Measurements from ENCODE around the gene IL31.

IL31 gene

DNA sequence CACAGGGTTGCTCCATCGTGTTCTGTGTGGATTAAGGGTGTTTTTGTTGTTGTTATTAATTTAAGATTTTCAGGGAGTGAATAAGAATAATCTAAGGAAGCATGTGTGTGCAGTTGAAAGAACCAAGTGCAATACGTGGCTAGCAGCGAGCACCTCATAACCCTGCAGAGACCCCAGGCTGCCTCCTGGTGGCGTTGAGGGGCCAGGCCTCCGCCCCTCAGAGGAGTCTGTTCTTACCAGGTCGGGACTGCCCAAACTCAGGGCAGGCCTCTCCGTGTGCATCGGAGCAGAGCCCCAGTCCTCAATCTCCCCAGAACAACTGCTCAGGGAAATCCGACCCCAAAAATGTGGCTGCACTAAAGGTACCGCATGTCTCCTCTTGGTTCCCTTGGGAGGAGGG lies 36.8 kb downstream of the IL31 start:
- DNase-seq (ENCODE audit: extremely low spot score) = no peak
- POLR2A ChIA-PET = no interaction called here
- TF ChIP-seq, protein P1, sequence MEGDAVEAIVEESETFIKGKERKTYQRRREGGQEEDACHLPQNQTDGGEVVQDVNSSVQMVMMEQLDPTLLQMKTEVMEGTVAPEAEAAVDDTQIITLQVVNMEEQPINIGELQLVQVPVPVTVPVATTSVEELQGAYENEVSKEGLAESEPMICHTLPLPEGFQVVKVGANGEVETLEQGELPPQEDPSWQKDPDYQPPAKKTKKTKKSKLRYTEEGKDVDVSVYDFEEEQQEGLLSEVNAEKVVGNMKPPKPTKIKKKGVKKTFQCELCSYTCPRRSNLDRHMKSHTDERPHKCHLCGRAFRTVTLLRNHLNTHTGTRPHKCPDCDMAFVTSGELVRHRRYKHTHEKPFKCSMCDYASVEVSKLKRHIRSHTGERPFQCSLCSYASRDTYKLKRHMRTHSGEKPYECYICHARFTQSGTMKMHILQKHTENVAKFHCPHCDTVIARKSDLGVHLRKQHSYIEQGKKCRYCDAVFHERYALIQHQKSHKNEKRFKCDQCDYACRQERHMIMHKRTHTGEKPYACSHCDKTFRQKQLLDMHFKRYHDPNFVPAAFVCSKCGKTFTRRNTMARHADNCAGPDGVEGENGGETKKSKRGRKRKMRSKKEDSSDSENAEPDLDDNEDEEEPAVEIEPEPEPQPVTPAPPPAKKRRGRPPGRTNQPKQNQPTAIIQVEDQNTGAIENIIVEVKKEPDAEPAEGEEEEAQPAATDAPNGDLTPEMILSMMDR (IDR thresholded peaks at IDR 0.05; ENCODE audit: control extremely low read depth, extremely low read depth, low read depth, missing control alignments) = no peak
- CTCF ChIA-PET = interaction anchor here (1.7 to 1.9 kb wide), 2 partner anchors 14 to 53 kb away, joined by 6 to 8 read pairs; no protein-coding TSS in a partner anchor

DNA sequence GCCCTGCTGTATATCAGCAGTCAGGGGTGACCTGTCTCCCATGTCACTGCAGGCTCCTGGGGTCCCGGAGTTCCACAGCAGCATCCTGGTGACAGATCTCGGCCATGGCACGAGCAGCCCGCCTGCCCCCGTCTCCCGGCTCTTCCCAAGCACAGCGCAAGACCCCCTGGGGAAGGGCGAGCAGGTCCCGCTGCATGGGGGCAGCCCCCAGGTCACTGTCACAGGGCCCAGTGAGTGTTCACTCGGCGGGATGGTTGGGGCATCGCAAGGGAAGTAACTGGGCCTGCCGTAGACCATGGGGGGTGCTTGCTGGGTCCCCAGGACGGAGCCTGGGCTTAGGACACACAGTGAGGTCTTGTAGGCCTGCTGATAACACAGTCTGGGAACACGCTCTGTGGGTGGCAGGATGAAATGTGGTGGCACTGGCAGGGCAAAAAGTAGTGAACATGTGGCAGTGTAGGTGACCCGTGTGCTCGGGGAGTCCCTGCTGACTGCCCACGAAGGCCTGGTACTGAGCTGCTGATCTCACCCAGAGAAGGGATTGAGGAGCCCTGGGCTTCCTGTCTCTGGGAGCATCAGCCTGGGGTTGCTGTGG lies 38.5 kb downstream of the IL31 start:
- ChIA-PET POLR2A (no interaction called here), CTCF (interaction anchor here (0.6 kb wide), 1 partner anchor 12 kb away, joined by 3 read pairs; no protein-coding TSS in a partner anchor)
- TF ChIP-seq, protein P1 (IDR thresholded peaks at IDR 0.05; ENCODE audit: control extremely low read depth, extremely low read depth, low read depth, missing control alignments) = no peak
- DNase-seq (ENCODE audit: extremely low spot score) = no peak

DNA sequence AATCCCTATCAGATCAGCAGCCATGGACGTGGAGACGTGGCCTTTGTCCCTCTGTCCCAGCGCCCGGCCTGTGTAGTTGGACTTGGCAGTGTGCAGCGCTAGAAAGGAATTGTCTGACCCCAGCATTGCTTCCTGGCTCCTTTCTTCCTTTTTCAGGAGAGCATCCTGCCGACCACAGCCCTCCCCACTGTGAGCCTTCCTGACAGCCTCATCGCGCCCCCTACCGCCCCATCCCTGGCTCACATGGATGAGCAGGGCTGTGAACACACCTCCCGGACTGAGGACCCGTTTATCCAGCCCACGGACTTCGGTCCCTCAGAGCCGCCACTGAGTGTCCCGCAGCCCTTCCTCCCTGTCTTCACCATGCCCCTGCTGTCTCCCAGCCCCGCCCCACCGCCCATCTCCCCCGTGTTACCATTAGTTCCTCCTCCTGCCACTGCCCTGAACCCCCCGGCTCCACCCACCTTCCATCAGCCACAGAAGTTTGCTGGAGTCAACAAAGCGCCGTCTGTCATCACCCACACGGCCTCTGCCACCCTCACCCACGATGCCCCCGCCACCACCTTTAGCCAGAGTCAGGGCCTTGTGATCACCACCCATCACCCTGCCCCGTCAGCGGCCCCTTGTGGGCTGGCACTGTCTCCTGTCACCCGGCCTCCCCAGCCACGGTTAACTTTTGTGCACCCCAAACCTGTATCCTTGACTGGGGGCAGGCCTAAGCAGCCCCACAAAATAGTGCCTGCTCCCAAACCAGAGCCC lies 40.6 kb downstream of the IL31 start:
- ChIA-PET CTCF (interaction anchor here (0.7 to 5.7 kb wide), 4 partner anchors 10 to 222 kb away, joined by 3 to 73 read pairs (median 4); no protein-coding TSS in a partner anchor), POLR2A (no interaction called here)
- TF ChIP-seq, protein P1 (IDR thresholded peaks at IDR 0.05; ENCODE audit: control extremely low read depth, extremely low read depth, low read depth, missing control alignments) = no peak
- no peak for DNase-seq (ENCODE audit: extremely low spot score)

DNA sequence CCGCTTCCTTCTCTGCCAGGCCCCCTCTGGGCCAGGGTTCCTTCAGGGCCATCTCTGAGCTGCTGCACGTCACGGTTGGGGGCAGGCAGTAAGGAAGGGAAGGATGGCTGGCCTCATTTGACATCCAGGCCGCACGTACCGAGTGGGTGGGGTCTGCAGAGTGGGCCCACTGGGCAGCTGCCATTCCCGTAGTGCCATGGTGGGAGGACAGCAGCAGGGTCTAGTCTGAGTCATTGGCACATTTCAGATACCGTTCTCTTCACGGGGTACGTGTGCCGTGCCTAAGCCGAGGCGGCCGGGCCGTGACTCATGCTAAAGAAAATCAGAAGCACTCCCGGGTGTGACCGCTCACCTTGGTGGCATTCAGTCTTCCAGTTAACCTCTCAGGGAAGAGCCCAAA lies 43.9 kb downstream of the IL31 start:
- no peak for DNase-seq (ENCODE audit: extremely low spot score)
- POLR2A ChIA-PET = no interaction called here
- CTCF ChIA-PET = interaction anchor here (1.1 to 5.7 kb wide), 7 partner anchors 41 to 225 kb away, joined by 3 to 73 read pairs (median 4); no protein-coding TSS in a partner anchor
- TF ChIP-seq, protein P1 (IDR thresholded peaks at IDR 0.05; ENCODE audit: control extremely low read depth, extremely low read depth, low read depth, missing control alignments) = no peak

DNA sequence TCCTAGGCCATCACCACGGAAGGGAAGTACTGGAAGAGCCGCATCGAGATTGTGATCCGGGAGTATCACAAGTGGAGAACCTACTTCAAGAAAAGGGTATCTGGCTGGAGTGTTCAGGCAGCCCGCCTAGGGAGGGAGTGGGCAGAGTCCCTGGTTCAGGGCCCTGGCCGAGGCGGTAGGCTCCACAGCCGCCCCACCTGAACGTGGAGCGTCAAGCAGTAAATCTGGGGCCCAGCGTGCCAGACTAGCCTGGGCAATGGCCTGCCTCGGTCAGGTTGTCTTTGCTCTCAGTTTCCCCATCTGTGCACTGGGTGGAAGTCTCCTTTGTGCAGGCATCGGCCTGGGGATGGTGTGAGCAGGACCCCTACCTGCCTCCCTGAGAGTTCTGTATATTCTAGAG lies 44.9 kb downstream of the IL31 start:
- TF ChIP-seq, protein P1 (IDR thresholded peaks at IDR 0.05; ENCODE audit: control extremely low read depth, extremely low read depth, low read depth, missing control alignments) = no peak
- ChIA-PET CTCF (interaction anchor here (1.4 to 15.4 kb wide), 3 partner anchors 64 to 75 kb away, joined by 4 to 209 read pairs (median 73); no protein-coding TSS in a partner anchor), POLR2A (no interaction called here)
- DNase-seq (ENCODE audit: extremely low spot score) = no peak

DNA sequence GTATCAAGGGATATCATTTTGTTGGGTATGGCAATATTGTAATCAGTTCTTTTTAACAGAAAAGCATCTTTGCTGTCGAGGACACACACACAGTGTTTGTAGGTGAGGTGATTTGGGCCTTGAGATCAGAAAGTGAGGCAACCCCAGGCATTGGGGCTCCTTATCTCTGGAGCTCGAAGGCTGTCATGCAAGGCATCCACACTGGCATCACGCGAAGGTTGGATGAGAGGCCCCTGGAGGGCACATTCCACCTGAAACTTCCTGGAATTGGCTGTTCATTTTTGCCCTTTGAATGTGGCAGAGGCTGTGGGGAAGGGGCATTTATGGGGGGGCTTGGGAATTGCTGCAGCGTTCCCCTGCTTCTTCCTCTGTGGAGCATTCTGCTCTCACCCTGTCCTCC lies 45.5 kb downstream of the IL31 start:
- TF ChIP-seq, protein P1 (IDR thresholded peaks at IDR 0.05; ENCODE audit: control extremely low read depth, extremely low read depth, low read depth, missing control alignments) = no peak
- POLR2A ChIA-PET = no interaction called here
- no peak for DNase-seq (ENCODE audit: extremely low spot score)
- CTCF ChIA-PET = interaction anchor here (1.4 to 15.4 kb wide), 3 partner anchors 64 to 75 kb away, joined by 4 to 209 read pairs (median 73); no protein-coding TSS in a partner anchor
